Measurements from ENCODE around the gene SULT1B1.

SULT1B1 gene

DNA sequence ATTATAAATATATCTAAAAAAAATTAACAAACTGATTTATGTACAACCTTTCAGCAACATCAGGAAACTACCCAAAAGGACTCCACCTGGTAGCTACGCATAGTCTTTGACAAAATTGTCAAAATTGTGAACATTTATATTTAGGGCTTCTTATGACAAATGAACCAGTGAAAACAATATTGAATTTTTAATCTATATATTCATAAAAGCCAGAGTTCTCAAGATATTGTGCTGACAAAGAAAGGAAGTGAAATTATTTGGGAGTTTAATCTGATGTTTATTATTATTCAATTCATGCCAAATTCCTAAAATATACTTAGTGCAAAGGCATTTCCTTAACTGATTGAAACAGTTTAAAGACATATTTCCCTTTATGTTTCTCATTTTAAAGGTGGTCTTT is 5.3 kb upstream of the SULT1B1 start:
- Histone ChIP-seq H3K27me3 (ENCODE audit: control insufficient read depth, insufficient read depth, low read length) (no peaks in the 10 kb centered on the region), H2AFZ (no peak overlapping the region), H3K4me2 (ENCODE audit: low read length) (no peak overlapping the region), H3K4me1 (no peaks in the 10 kb centered on the region), H3K79me2 (no peaks in the 10 kb centered on the region), H3K4me3 (ENCODE audit: low read depth, low read length) (no peak overlapping the region), H3K9ac (no peak overlapping the region), H3K9me3 (ENCODE audit: control insufficient read depth, low read length) (no peaks in the 10 kb centered on the region), H3K27ac (no peak overlapping the region), H3K36me3 (ENCODE audit: control insufficient read depth, insufficient read depth, low read length) (no peaks in the 10 kb centered on the region)
- TF ChIP-seq, protein P1, sequence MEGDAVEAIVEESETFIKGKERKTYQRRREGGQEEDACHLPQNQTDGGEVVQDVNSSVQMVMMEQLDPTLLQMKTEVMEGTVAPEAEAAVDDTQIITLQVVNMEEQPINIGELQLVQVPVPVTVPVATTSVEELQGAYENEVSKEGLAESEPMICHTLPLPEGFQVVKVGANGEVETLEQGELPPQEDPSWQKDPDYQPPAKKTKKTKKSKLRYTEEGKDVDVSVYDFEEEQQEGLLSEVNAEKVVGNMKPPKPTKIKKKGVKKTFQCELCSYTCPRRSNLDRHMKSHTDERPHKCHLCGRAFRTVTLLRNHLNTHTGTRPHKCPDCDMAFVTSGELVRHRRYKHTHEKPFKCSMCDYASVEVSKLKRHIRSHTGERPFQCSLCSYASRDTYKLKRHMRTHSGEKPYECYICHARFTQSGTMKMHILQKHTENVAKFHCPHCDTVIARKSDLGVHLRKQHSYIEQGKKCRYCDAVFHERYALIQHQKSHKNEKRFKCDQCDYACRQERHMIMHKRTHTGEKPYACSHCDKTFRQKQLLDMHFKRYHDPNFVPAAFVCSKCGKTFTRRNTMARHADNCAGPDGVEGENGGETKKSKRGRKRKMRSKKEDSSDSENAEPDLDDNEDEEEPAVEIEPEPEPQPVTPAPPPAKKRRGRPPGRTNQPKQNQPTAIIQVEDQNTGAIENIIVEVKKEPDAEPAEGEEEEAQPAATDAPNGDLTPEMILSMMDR (IDR thresholded peaks at IDR 0.05), result no peak

DNA sequence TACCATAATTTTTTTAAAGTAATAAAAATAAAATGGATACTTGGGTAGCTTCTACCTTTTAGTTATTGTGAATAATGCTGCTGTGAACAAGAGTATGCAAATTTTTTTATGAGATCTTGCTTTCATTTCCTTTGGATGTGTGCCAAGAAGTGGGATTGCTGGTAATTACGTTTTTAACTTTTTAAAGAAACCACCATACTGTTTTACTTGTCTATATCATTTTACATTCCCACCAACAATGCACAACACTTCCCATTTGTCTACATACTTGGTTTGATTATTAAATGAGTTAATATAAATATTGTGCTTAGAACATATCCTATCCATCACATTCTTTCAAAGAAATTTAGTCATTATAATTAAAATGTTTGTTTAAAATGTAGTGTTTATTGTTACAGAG is 3.9 kb upstream of the SULT1B1 start:
- Histone ChIP-seq H3K79me2 (no peaks in the 10 kb centered on the region), H3K4me1 (no peaks in the 10 kb centered on the region), H3K9ac (no peak overlapping the region), H3K4me2 (ENCODE audit: low read length) (no peak overlapping the region), H3K36me3 (ENCODE audit: control insufficient read depth, insufficient read depth, low read length) (no peaks in the 10 kb centered on the region), H3K27me3 (ENCODE audit: control insufficient read depth, insufficient read depth, low read length) (no peaks in the 10 kb centered on the region), H3K9me3 (ENCODE audit: control insufficient read depth, low read length) (no peaks in the 10 kb centered on the region), H3K4me3 (ENCODE audit: low read depth, low read length) (no peak overlapping the region), H2AFZ (no peak overlapping the region), H3K27ac (no peak overlapping the region)
- TF ChIP-seq, protein P1 (IDR thresholded peaks at IDR 0.05), result no peak

DNA sequence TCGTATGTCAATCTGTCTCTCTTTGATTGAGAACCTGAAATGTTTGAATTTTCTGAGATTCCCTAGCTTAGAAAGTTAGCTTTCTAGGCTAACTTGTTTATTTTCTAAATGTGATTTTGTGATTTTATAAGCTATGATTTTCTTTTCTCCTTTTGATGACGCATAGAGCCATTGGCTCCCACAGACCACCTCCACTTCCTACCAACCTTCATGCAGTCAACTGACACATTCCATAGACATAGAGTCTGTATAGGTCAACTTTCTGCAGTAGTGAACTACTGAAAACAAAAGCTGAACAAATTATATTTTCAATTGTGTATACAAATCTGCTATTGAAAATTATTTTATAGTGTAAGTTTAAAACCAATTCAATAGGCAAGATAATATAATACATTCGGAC is 2.8 kb upstream of the SULT1B1 start:
- Histone ChIP-seq H3K36me3 (ENCODE audit: control insufficient read depth, insufficient read depth, low read length) (no peaks in the 10 kb centered on the region), H3K4me2 (ENCODE audit: low read length) (no peak overlapping the region), H3K9ac (no peak overlapping the region), H3K27ac (no peak overlapping the region), H3K4me1 (no peaks in the 10 kb centered on the region), H3K4me3 (ENCODE audit: low read depth, low read length) (no peak overlapping the region), H3K79me2 (no peaks in the 10 kb centered on the region), H3K9me3 (ENCODE audit: control insufficient read depth, low read length) (no peaks in the 10 kb centered on the region), H3K27me3 (ENCODE audit: control insufficient read depth, insufficient read depth, low read length) (no peaks in the 10 kb centered on the region), H2AFZ (no peak overlapping the region)
- TF ChIP-seq, protein P1 (IDR thresholded peaks at IDR 0.05), result no peak

DNA sequence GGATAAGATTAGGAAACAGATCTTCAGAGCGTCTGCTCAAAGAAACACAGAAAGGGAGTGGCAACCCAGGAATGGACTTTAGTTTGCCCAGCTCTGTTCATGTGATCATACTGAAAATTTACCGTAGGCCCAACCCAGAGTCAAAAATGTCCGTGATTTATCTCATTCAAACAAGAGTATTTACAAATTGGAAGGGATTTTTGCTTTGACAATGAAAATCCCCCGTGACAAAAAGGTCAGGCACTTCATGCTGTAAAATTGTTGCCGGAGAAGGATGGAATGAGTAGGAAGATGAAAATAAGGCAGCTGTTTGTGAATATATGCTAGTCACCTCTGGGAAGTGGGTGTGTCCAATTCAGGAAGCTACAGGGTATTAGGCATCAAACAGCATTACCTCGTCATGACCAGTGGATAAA is 1.2 kb downstream of the SULT1B1 start:
- no peaks in the 10 kb centered on the region for H3K79me2 ChIP-seq
- H3K36me3 ChIP-seq (ENCODE audit: control insufficient read depth, insufficient read depth, low read length), result no peaks in the 10 kb centered on the region
- H3K27ac ChIP-seq, result no peak overlapping the region
- H3K4me3 ChIP-seq (ENCODE audit: low read depth, low read length), result no peak overlapping the region
- no peaks in the 10 kb centered on the region for H3K4me1 ChIP-seq
- no peak overlapping the region for H3K4me2 ChIP-seq (ENCODE audit: low read length)
- TF ChIP-seq, protein P1 (IDR thresholded peaks at IDR 0.05), result no peak
- no peaks in the 10 kb centered on the region for H3K9me3 ChIP-seq (ENCODE audit: control insufficient read depth, low read length)
- H3K9ac ChIP-seq, result no peak overlapping the region
- H3K27me3 ChIP-seq (ENCODE audit: control insufficient read depth, insufficient read depth, low read length), result no peaks in the 10 kb centered on the region
- H2AFZ ChIP-seq, result no peak overlapping the region

DNA sequence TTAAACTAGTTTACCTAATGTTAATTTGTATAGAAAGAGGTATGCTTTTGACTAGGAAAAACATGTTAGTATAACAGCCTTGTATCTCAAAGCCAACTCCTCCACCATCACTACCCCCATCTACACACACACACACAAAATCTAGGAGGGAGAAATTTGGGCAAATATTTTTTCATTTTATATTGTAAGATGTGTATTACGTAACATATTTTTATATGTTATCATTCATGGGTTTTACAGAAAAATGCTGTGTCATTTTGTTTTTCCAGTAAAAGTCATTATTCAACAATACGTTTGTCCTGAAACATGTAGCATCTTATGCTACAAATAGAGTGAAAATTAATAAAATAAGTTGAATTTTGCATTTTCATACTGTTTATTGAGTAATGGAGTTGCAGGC is 3.0 kb downstream of the SULT1B1 start:
- H3K27me3 ChIP-seq (ENCODE audit: control insufficient read depth, insufficient read depth, low read length), result no peaks in the 10 kb centered on the region

More for the DNA sequence above, 3.0 kb downstream of the SULT1B1 start:
- Histone ChIP-seq H3K4me3 (ENCODE audit: low read depth, low read length) (no peak overlapping the region), H3K79me2 (no peaks in the 10 kb centered on the region), H3K9me3 (ENCODE audit: control insufficient read depth, low read length) (no peaks in the 10 kb centered on the region), H2AFZ (no peak overlapping the region), H3K9ac (no peak overlapping the region), H3K4me1 (no peaks in the 10 kb centered on the region), H3K27ac (no peak overlapping the region), H3K4me2 (ENCODE audit: low read length) (no peak overlapping the region), H3K36me3 (ENCODE audit: control insufficient read depth, insufficient read depth, low read length) (no peaks in the 10 kb centered on the region)
- TF ChIP-seq, protein P1 (IDR thresholded peaks at IDR 0.05), result no peak

Data from parathyroid adenoma (tissue), 2 donors.